WERI-Rb-1 (cell line): ENCODE measurements around the gene IL10.

ENCODE experiments used
- DNase-seq: peaks from one replicate; pipeline ENCODE4 v3.0.0-alpha.2; 2020
- H3K27ac ChIP-seq: fragments of 250-450 bp; sonication (Bioruptor Pico); 2 replicates; pipeline ENCODE4 v1.5.1; 2020; ENCODE audit warnings: mild to moderate bottlenecking, moderate library complexity
- H3K27me3 ChIP-seq: fragments of 250-450 bp; sonication (Bioruptor Pico); 2 replicates; pipeline ENCODE4 v1.5.1; 2021; ENCODE audit warnings: mild to moderate bottlenecking, low read depth, moderate library complexity; ENCODE audit not compliant: insufficient read depth, severe bottlenecking
- H3K36me3 ChIP-seq: fragments of 250-450 bp; sonication (Bioruptor Pico); 2 replicates; pipeline ENCODE4 v1.5.1; 2020; ENCODE audit warnings: mild to moderate bottlenecking, moderate library complexity
- H3K4me3 ChIP-seq: 2 replicates; pipeline ENCODE4 v1.5.1; 2011; ENCODE audit warnings: low read depth, mild to moderate bottlenecking, control low read depth, low read length
- H3K9me3 ChIP-seq: fragments of 250-450 bp; sonication (Bioruptor Pico); 2 replicates; pipeline ENCODE4 v1.5.1; 2021; ENCODE audit warnings: mild to moderate bottlenecking, moderate library complexity; ENCODE audit not compliant: severe bottlenecking
- CTCF ChIP-seq: IDR thresholded peaks from 2 replicates; pipeline ENCODE4 v1.5.1; 2011; ENCODE audit warnings: low read depth, mild to moderate bottlenecking, control low read depth, inconsistent platforms, low read length

Gene IL10

DNA sequence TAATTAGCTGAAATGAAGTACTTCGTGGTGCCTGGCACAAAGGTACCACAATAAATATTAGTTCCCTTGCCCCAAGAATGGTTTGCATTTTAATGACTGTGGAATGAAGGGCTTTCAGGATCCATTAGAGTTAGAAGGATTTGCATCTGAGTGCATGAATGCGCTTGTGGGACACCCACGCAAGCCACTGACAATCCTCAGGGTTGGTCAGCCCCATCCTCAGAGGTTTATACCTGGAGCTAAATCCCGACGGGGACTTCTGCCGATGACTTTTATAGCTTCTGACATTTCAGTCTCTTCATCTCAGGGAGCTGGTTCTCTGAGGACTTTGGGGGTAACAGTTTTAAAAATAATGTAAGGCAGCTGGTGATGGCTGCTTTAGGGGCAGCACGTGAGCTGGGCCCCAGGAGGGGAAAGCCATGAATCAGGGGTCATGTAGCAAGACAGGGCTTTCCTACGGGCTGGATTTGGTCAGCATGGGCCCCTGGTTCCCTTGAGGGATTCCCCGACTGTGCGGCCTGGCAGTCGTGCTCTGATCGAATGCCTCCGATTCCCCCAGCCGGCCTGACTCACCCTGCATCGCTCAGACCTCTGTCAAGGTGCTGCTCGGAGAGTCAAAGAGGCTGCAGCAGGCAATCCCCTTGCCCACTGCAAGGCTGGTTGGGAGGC, 20.8 kb upstream of the IL10 start:
- no peak for TF ChIP-seq CTCF
- H3K9me3 ChIP-seq = peaks cover 4% of the 10 kb centered on the region
- H3K27ac ChIP-seq = no peak overlapping the region
- no peak for DNase-seq
- H3K4me3 ChIP-seq = no peak overlapping the region
- no peaks in the 10 kb centered on the region for H3K36me3 ChIP-seq
- H3K27me3 ChIP-seq = peaks cover 100% of the 10 kb centered on the region

DNA sequence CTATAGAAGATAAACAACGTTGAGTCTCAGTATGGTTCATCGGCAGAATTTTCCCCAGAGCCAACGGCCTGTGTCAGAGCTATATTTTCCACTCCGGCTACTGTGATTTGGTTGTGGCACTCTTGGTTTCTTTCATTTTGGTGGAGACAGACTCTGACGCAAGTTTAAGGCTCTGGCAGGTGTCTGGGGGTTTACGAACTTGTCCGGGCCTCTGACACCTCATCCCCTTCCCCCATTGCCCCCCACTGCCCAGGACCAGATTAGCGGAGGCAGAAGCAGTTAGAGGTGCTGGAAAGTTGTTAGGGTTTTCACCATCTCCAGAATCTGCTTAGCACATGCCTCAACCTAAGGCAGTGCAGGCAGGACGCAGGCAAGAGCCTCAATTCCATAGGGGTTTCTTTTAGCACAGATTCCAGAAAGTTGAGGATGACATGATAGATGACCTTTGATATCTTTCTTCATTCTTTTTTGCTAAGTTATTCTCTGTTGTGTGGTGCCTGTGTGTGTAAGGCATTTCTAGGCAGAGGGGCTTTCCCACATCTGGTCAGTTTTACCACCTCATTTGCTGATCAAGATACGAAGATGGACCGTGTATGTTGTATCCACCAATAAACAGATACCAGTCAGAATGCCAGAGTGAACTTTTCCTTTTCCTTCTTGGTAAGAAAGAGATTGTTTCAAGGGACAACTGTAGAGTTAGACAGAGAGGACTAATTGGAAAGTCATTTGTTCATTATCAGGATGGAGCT, 18.4 kb upstream of the IL10 start:
- Histone ChIP-seq H3K9me3 (peaks cover 4% of the 10 kb centered on the region), H3K4me3 (no peak overlapping the region), H3K36me3 (no peaks in the 10 kb centered on the region), H3K27me3 (peaks cover 92% of the 10 kb centered on the region), H3K27ac (no peak overlapping the region)
- TF ChIP-seq CTCF = no peak
- DNase-seq = no peak

DNA sequence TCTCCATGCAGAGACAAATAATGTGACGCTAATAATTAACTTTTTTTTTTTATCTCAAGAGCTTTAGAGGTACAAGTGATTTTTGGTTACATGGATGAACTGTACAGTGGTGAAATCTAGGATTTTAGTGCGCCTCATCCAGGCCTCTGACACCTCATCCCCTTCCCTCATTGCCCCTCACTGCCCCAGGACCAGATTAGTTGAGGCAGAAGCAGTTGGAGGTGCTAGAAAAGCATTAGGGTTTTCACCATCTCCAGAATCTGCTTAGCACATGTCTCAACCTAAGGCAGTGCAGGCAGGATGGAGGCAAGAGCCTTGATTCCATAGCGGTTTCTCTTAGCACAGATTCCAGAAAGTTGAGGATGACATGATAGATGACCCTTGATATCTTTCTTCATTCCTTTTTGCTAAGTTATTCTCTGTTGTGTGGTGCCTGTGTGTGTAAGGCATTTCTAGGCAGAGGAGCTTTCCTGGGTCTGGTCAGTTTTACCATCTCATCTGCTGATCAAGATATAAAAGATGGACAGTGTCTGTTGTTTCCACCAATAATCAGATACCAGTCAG, 16.3 kb upstream of the IL10 start:
- Histone ChIP-seq H3K27me3 (peaks cover 75% of the 10 kb centered on the region), H3K36me3 (no peaks in the 10 kb centered on the region), H3K4me3 (no peak overlapping the region), H3K27ac (no peak overlapping the region), H3K9me3 (peaks cover under 1% of the 10 kb centered on the region)
- TF ChIP-seq CTCF = no peak
- no peak for DNase-seq

DNA sequence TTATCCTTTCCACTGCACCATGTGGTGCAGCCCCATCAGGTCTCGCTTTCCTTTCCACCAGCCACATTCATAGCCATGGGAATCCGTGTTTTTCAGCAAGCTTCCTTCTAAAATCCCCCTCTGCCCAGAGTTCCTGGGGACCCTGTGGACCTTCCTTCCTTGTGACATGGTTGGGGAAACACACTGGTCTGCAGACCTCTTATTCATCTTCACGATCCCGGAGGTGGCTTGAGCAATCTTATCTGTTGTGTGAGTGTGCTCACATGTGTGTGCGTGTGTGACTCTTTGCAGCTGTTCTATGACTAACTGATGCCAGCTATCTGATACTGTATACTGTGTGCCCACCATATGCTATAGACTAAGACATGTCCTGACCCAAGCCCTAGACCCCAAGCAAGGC, 15.6 kb upstream of the IL10 start:
- no peak for TF ChIP-seq CTCF

GRCh38 chr1:206786212-206786886, 14.1 kb upstream of the IL10 start:
- no peaks in the 10 kb centered on the region for H3K36me3 ChIP-seq
- no peaks in the 10 kb centered on the region for H3K9me3 ChIP-seq
- no peak for DNase-seq
- peaks cover 62% of the 10 kb centered on the region for H3K27me3 ChIP-seq
- no peak overlapping the region for H3K27ac ChIP-seq
- no peak for TF ChIP-seq CTCF
- H3K4me3 ChIP-seq = no peak overlapping the region

More for the DNA sequence above, 15.6 kb upstream of the IL10 start:
- Histone ChIP-seq H3K27me3 (peaks cover 73% of the 10 kb centered on the region), H3K9me3 (no peaks in the 10 kb centered on the region), H3K4me3 (no peak overlapping the region), H3K27ac (no peak overlapping the region), H3K36me3 (no peaks in the 10 kb centered on the region)
- DNase-seq = no peak
